Measurements from ENCODE around the gene SSRP1. TPM values are rescaled to one million over a fixed set of nuclear protein-coding genes. Genes with fewer than 3 reads are reported as not detected.
"Not testable (repeated sequence)": the region's sequence is repeated elsewhere in the genome, so short reads cannot be mapped to it uniquely, and the experiment has no call there.

The SSRP1 gene
- total RNA-seq, 1 donor from 2014 or later: 64.7 TPM

DNA sequence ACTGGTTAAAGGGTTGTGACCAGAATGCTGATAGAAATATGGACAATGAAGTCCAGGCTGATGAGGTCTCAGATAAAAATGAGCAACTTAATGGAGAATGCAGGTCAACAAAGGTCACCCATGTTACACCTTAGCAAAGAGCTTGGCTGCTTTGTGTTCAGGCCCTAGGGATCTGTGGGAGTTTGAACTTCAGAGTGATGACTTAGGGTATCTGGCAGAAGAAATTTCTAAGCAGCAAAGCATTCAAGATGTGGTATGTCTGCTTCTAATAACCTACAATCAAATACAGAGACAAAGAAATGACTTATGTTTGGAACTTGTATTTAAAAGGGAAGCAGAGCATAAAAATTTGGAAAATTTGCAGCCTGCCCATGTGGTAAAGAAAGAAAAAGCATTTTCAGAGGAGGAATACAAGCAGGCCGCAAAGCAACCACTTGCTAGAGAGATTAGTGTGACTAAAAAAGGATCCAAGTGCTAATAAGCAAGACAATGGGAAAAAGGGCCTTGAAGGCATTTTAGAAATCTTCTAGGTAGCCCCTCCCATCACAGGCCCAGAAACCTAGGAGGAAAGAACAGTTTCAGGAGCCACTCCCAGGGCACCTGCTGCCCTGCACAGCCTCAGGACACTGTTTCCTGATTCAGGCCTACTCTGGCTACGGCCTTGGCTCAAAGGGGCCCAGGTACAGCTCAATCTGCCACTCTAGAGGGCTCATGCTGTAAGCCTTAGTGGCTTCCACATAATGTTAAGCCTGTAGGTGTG, 52.3 kb downstream of the SSRP1 start:
- TF ChIP-seq, protein P1, sequence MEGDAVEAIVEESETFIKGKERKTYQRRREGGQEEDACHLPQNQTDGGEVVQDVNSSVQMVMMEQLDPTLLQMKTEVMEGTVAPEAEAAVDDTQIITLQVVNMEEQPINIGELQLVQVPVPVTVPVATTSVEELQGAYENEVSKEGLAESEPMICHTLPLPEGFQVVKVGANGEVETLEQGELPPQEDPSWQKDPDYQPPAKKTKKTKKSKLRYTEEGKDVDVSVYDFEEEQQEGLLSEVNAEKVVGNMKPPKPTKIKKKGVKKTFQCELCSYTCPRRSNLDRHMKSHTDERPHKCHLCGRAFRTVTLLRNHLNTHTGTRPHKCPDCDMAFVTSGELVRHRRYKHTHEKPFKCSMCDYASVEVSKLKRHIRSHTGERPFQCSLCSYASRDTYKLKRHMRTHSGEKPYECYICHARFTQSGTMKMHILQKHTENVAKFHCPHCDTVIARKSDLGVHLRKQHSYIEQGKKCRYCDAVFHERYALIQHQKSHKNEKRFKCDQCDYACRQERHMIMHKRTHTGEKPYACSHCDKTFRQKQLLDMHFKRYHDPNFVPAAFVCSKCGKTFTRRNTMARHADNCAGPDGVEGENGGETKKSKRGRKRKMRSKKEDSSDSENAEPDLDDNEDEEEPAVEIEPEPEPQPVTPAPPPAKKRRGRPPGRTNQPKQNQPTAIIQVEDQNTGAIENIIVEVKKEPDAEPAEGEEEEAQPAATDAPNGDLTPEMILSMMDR (IDR thresholded peaks at IDR 0.05): no peak
- peaks cover 5% of the 10 kb centered on the region for H3K4me1 ChIP-seq
- H3K36me3 ChIP-seq: no peaks in the 10 kb centered on the region
- ATAC-seq (peak; percentile 40), DNase-seq (no peak)
- H3K27ac ChIP-seq: no peak overlapping the region
- H3K27me3 ChIP-seq: no peaks in the 10 kb centered on the region
- intact Hi-C loops (cut with DNase I): no loop called here
- no peak overlapping the region for H3K4me3 ChIP-seq
- no peaks in the 10 kb centered on the region for H3K9me3 ChIP-seq

DNA sequence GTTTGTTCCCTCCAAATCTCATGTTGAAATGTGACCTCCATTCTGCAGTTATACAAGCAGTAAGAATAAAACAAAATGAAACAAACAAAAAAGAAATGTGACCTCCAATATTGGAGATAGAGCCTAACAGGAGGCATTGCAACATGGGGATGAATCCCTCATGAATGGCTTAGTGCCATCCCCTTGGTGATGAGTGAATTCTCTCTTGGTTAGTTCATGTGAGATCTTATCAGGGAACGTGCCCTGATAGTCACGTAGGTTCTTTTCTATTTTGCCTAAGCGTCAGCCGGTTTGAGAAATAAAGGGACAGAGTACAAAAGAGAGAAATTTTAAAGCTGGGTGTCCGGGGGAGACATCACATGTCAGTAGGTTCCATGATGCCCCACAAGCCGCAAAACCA, 54.1 kb downstream of the SSRP1 start:
- H3K27me3 ChIP-seq; H3K9me3 ChIP-seq; intact Hi-C loops (cut with DNase I); DNase-seq; ATAC-seq; H3K36me3 ChIP-seq; H3K27ac ChIP-seq; H3K4me3 ChIP-seq: not testable (repeated sequence)
- H3K4me1 ChIP-seq: peaks cover 24% of the 10 kb centered on the region

DNA sequence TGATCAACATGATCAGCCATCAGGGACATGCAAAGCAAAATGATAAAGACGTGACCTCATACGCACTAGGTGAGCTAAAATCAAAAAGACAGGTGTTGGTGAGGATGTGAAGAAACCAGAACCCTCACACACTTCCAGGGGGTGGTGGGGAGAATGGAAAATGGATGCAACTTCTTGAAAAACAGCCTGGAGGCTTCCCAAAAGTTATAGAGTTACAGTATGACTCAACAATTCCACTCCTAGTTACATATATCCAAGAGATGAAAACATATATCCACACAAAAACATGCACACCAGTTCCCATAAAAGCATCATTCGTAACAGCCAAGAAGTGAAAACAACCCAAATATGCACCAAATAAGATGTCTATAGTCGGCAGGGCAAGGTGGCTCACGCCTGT, 56.6 kb downstream of the SSRP1 start:
- DNase-seq (no peak), ATAC-seq (no peak)
- H3K27ac ChIP-seq: no peak overlapping the region
- TF ChIP-seq, protein P1 (IDR thresholded peaks at IDR 0.05): no peak
- H3K4me1 ChIP-seq: peaks cover 27% of the 10 kb centered on the region
- no peak overlapping the region for H3K4me3 ChIP-seq
- no peaks in the 10 kb centered on the region for H3K36me3 ChIP-seq
- H3K9me3 ChIP-seq: no peaks in the 10 kb centered on the region
- no peaks in the 10 kb centered on the region for H3K27me3 ChIP-seq
- intact Hi-C loops (cut with DNase I): no loop called here

DNA sequence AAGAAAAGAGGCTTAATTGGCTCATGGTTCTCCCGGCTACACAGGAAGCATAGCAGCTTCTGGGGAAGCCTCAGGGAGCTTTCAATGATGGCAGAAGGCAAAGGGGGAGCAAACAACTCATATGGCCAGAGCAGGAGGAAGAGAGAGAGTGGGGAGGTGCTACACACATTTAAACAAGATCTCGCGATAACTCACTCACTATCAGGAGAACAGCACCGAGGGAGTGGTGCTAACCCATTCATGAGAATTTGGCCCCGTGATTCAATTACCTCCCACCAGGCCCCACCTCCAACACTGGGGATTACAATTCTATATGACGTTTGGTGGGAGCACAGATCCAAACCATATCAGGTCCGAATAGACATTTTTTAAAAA, 57.0 kb downstream of the SSRP1 start:
- Histone ChIP-seq H3K27me3 (no peaks in the 10 kb centered on the region), H3K4me3 (no peak overlapping the region), H3K9me3 (no peaks in the 10 kb centered on the region), H3K4me1 (peaks cover 27% of the 10 kb centered on the region), H3K27ac (peak overlapping the region; percentile 79), H3K36me3 (no peaks in the 10 kb centered on the region)
- intact Hi-C loops (cut with DNase I): no loop called here
- DNase-seq (no peak), ATAC-seq (no peak)
- TF ChIP-seq, protein P1 (IDR thresholded peaks at IDR 0.05): no peak

DNA sequence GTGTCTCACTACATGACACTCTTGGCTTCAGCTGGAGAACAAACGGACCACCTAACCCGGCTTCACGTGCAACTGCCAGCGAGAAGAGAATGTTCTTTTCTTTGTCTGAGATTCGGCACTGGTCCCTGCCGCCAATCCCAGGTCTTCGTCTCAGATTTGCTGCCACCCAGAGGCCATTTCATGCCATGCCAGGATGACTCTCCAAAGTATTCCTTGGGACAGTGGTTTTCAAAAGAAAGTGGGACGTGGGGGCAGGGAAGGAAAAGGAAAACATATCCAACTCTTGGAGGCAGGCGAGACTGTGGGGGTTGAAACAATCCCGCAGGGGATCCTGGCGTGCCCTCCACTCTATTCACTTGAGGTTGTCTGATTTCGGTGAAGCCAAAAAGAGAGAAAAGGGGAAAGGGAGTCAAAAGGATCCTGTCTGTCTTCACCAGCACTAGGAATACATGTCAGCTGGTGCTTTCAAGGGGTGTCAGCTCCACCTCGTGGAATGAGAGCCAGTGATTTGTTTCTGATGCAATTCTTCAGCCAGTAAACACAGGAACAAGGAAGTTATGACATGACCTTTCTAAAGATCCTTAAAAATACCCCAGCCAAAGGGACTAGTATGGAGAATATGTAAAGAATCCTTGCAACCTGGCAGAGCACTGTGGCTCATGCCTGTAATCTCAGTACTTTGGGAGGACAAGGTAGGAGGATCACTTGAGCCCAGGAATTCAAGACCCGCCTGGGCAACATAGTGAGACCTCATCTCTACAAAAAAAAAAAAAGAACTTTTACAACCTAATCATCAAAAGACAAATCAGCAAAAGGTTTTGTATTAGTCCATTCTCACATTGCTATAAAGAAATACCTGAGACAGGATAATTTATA, 57.6 kb downstream of the SSRP1 start:
- peaks cover 27% of the 10 kb centered on the region for H3K4me1 ChIP-seq
- intact Hi-C loops (cut with DNase I): no loop called here
- no peaks in the 10 kb centered on the region for H3K9me3 ChIP-seq
- no peaks in the 10 kb centered on the region for H3K36me3 ChIP-seq
- H3K27me3 ChIP-seq: no peaks in the 10 kb centered on the region
- H3K4me3 ChIP-seq: no peak overlapping the region
- peak overlapping the region; percentile 79 for H3K27ac ChIP-seq
- TF ChIP-seq, protein P1 (IDR thresholded peaks at IDR 0.05): peak; percentile 80
- ATAC-seq (peak; percentile 85), DNase-seq (peak; percentile 75)
